H1 (cell line): Measurements from ENCODE around the gene RANGRF. TPM values are rescaled to one million over a fixed set of nuclear protein-coding genes. Genes with fewer than 3 reads are reported as not detected.

Source experiments
- BCL11A ChIP-seq, 2 experiments: IDR thresholded peaks; one replicate each; pipeline ENCODE4 v1.6.1; 2011; ENCODE audit warnings: low read depth in 2 of 2, low read length in 2 of 2, mild to moderate bottlenecking in 2 of 2
- CHD7 ChIP-seq: fragments of 300-600 bp; sonication (generic); IDR thresholded peaks from 2 replicates; pipeline ENCODE4 v1.7.1; 2012; ENCODE audit warnings: low read length, moderate library complexity, mild to moderate bottlenecking, inconsistent platforms; ENCODE audit not compliant: insufficient replicate concordance
- EGR1 ChIP-seq: IDR thresholded peaks from 2 replicates; pipeline ENCODE4 v1.6.1; 2011; ENCODE audit warnings: low read depth, low read length, borderline replicate concordance
- POU5F1 ChIP-seq: IDR thresholded peaks from 2 replicates; pipeline ENCODE4 v1.6.1; 2011; ENCODE audit warnings: low read depth, mild to moderate bottlenecking, low read length, moderate library complexity
- RAD21 ChIP-seq, 2 experiments: IDR thresholded peaks in 1 of 2; conservative IDR thresholded peaks in 1 of 2; 2 replicates each; pipeline ENCODE4 v1.6.1; 2011; ENCODE audit warnings: low read depth in 2 of 2, low read length in 2 of 2, improper control_type of control experiment in 1 of 2, inconsistent platforms in 1 of 2, mild to moderate bottlenecking in 1 of 2, moderate library complexity in 1 of 2
- RBBP5 ChIP-seq: IDR thresholded peaks from 2 replicates; pipeline ENCODE4 v1.7.1; 2012; ENCODE audit warnings: low read depth, mild to moderate bottlenecking, inconsistent platforms, low read length, moderate library complexity, borderline replicate concordance
- SIX5 ChIP-seq: IDR thresholded peaks from 2 replicates; pipeline ENCODE4 v1.6.1; 2011; ENCODE audit warnings: mild to moderate bottlenecking, low read depth, low read length
- TCF12 ChIP-seq: IDR thresholded peaks from 2 replicates; pipeline ENCODE4 v1.6.1; 2011; ENCODE audit warnings: low read depth, mild to moderate bottlenecking, low read length
- ZNF274 ChIP-seq: IDR thresholded peaks from 2 replicates; pipeline ENCODE4 v1.7.0; 2012; ENCODE audit warnings: low read length, borderline replicate concordance; ENCODE audit errors: extremely low read depth
- polyA plus RNA-seq, 7 experiments: library from polyadenylated mRNA; depleted of rRNA in 3 of 7; stranded (reverse) in 5 of 7; unstranded in 2 of 7; fragments of >200 nt in 5 of 7; fragments of 200-250 nt in 2 of 7; gene quantifications; 1 replicate in 5 of 7; 2 replicates in 1 of 7; 4 replicates in 1 of 7; pipeline versions ENCODE4 v1.2.1 to v1.2.3, GENCODE V29; 2011 to 2013; ENCODE audit warnings: missing spikeins in 2 of 7, mixed read lengths in 2 of 7
- total RNA-seq: library from RNA; stranded (reverse); fragmentation: NEBNext Ultra II Directional; extraction: Animal tissue kit (Norgen Biotek cat#: 25700); gene quantifications from 2 replicates; pipeline ENCODE4 v1.2.1, GENCODE V29; 2021

RANGRF gene
- total and polyA plus RNA-seq, 2 of the 8 experiments (the other 6 are each of a cell fraction or from before 2014, with no cell fraction given), result 36.9 to 49.6 TPM

- TF ChIP-seq CHD7 (no peak), SIX5 (no peak), RBBP5 (no peak), POU5F1 (no peak), RAD21 (IDR thresholded peaks at IDR 0.05 in 1 of 2, conservative IDR thresholded peaks at IDR 0.05 in 1 of 2; ENCODE audit: low read depth in 2 of 2, low read length in 2 of 2) (no peak), TCF12 (no peak), ZNF274 (no peak), EGR1 (no peak), BCL11A (IDR thresholded peaks at IDR 0.05; ENCODE audit: low read depth in 2 of 2, low read length in 2 of 2) (no peak)
- TF ChIP-seq, all 59 proteins: peak for 0
These were observed 32.2 kb upstream of the RANGRF start (continued) for GRCh38 chr17:8256291-8256690.
